Type B pancreatic cell (in vitro differentiated cells): ENCODE data around the gene KDM6A. TPM values are rescaled to one million over a fixed set of nuclear protein-coding genes. Genes with fewer than 3 reads are reported as not detected.

Experiments used
- DNase-seq: peaks from one replicate; pipeline ENCODE4 v3.0.0; 2021; ENCODE audit warnings: mixed read lengths; ENCODE audit not compliant: unreplicated experiment; ENCODE audit errors: extremely low spot score
- H3K27ac Mint-ChIP-seq: 2 replicates; pipeline ENCODE4 v1.8.0; 2021; ENCODE audit warnings: mild to moderate bottlenecking, mixed read lengths
- H3K27me3 Mint-ChIP-seq: 2 replicates; pipeline ENCODE4 v1.8.0; 2021; ENCODE audit warnings: mixed read lengths
- H3K36me3 Mint-ChIP-seq: 2 replicates; pipeline ENCODE4 v1.8.0; 2021; ENCODE audit warnings: mixed read lengths
- H3K4me1 Mint-ChIP-seq: one replicate; pipeline ENCODE4 v1.8.0; 2021; ENCODE audit warnings: mixed read lengths; ENCODE audit not compliant: unreplicated experiment
- H3K4me3 Mint-ChIP-seq: 2 replicates; pipeline ENCODE4 v1.8.0; 2021; ENCODE audit warnings: mild to moderate bottlenecking, mixed read lengths
- H3K9me3 Mint-ChIP-seq: 2 replicates; pipeline ENCODE4 v1.8.0; 2021; ENCODE audit warnings: mixed read lengths
- total RNA-seq: library from RNA; stranded (reverse); gene quantifications from 2 replicates; pipeline ENCODE4 v1.2.1, GENCODE V29; 2021; ENCODE audit warnings: low replicate concordance
- TF ChIP-seq, protein P1 (sequence below): fragments of 200-600 bp; sonication (generic); conservative IDR thresholded peaks from 2 replicates; pipeline ENCODE4 v1.5.0; 2021; ENCODE audit warnings: antibody characterized with exemption, mild to moderate bottlenecking

KDM6A gene
- total RNA-seq, 1 donor from 2014 or later, result 38.1 TPM

DNA sequence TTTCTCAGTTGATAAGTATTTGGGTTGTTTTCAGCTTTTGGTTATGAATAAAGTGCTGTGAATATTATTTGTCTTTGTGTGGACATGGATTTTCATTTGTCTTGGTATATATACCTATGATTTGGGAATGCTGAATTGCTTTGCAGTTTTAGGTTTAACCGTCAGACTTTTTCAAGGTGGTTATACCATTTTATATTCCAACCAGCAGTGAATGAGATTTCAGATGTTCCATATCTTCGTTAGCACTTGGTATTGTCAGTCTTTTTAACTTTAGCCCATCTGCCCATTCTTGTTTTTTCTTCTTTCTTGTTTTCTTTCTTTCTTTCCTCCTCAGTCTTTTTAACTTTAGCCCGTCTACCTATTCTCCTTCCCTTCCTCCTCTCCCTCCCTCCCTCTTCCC is 106.0 kb downstream of the KDM6A start:
- Mint-ChIP-seq H3K36me3 (peaks cover 14% of the 10 kb centered on the region), H3K27ac (no peak overlapping the region), H3K9me3 (peaks cover 11% of the 10 kb centered on the region), H3K4me3 (no peak overlapping the region), H3K4me1 (no peaks in the 10 kb centered on the region), H3K27me3 (no peaks in the 10 kb centered on the region)
- DNase-seq, result no peak
- TF ChIP-seq, protein P1, sequence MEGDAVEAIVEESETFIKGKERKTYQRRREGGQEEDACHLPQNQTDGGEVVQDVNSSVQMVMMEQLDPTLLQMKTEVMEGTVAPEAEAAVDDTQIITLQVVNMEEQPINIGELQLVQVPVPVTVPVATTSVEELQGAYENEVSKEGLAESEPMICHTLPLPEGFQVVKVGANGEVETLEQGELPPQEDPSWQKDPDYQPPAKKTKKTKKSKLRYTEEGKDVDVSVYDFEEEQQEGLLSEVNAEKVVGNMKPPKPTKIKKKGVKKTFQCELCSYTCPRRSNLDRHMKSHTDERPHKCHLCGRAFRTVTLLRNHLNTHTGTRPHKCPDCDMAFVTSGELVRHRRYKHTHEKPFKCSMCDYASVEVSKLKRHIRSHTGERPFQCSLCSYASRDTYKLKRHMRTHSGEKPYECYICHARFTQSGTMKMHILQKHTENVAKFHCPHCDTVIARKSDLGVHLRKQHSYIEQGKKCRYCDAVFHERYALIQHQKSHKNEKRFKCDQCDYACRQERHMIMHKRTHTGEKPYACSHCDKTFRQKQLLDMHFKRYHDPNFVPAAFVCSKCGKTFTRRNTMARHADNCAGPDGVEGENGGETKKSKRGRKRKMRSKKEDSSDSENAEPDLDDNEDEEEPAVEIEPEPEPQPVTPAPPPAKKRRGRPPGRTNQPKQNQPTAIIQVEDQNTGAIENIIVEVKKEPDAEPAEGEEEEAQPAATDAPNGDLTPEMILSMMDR, result no peak

DNA sequence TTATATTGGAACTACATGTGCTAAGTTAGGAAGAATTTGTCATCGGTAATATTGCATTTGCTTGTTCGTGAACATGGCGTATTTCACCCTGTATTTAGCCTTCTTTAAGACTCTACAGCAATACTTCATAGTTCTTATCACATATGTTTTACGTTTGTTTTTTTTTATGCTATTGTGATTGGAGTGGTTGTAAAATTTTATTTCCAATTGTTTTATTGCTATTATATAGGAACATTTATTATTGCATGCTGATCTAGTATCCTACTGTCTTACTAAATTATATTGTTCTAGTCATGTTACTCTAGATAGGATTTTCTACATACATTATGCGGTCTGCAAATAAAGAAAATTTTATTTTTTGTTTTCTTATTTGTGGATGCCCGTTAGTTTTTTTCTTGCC is 107.4 kb downstream of the KDM6A start:
- Mint-ChIP-seq H3K4me3 (no peak overlapping the region), H3K36me3 (peaks cover 3% of the 10 kb centered on the region), H3K27ac (no peak overlapping the region), H3K27me3 (no peaks in the 10 kb centered on the region), H3K9me3 (no peaks in the 10 kb centered on the region), H3K4me1 (no peaks in the 10 kb centered on the region)
- DNase-seq, result no peak
- TF ChIP-seq, protein P1, result no peak

DNA sequence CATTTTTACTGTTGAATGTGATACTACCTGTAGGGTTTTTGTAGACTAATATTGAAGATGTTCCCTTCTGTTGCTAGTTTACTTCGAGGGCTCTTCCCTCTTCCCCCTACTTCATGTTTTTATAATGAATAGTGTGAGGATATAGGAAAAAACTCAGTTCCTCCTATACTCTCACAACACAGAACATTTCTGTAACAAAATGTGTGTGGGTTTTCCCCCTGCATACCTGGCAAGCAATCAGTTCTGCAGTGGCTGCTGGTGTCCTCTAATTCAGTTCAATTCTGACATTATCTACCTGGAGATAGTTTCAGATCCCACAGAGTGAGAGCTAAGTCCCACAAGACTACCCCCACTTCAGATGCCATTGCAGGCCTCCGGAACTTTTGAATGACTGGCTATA is 107.9 kb downstream of the KDM6A start:
- no peak for DNase-seq
- H3K4me3 Mint-ChIP-seq, result no peak overlapping the region
- no peak overlapping the region for H3K27ac Mint-ChIP-seq
- TF ChIP-seq, protein P1, result no peak
- peaks cover 3% of the 10 kb centered on the region for H3K36me3 Mint-ChIP-seq
- H3K27me3 Mint-ChIP-seq, result no peaks in the 10 kb centered on the region
- no peaks in the 10 kb centered on the region for H3K9me3 Mint-ChIP-seq
- H3K4me1 Mint-ChIP-seq, result no peaks in the 10 kb centered on the region

DNA sequence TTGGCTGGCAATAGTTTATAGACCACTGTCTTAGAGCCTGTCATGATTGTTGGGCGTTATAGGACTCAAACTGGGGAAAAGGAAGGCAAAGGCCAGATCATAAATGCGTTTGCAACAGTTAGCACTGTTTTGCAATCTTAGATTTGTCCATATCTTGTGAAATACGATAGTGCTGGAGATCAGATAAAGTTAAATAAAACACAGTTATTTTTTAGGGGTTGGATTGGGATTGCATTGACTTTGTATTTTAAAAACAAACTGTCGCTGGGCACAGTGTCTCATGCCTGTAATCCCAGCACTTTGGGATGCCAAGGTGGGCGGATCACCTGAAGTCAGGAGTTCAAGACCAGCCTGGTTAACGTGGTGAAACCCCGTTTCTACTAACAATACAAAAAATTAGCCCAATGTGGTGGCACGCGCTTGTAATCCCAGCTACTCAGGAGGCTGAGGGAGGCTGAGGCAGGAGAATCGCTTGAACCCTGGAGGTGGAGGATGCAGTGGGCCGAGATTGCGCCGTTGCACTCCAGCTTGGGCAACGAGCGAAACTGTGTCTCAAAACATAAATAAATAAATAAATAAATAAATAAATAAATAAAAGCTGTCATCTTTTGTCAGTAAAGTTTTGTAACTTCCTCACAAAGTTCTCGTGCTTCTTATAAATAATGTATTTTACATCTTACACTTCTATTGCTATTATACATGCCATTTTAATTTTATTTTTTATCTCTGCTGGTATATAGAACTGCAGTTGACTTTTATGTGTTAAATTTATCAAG is 117.2 kb downstream of the KDM6A start:
- no peaks in the 10 kb centered on the region for H3K4me1 Mint-ChIP-seq
- H3K27me3 Mint-ChIP-seq, result no peaks in the 10 kb centered on the region
- H3K9me3 Mint-ChIP-seq, result peaks cover 6% of the 10 kb centered on the region
- TF ChIP-seq, protein P1, result no peak
- no peak overlapping the region for H3K4me3 Mint-ChIP-seq
- H3K36me3 Mint-ChIP-seq, result peaks cover 33% of the 10 kb centered on the region
- no peak for DNase-seq
- H3K27ac Mint-ChIP-seq, result no peak overlapping the region

DNA sequence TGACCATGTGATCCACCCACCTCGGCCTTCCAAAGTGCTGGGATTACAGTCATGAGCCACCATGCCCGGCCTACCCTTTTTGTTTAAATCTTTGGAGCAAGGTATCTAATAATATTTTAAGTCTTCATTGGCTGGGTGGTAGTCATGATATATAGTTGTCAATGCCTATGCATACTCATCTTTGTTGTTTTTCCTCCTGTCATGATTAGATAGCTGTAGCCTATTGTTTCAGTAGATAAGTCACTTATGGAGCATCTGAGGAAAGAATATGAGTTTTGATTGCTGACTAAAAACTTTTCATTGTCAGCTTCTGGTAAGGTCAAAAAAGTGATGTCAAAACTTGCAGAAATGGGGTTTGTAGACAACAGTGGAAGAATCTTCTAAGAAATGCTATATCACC is 119.8 kb downstream of the KDM6A start:
- TF ChIP-seq, protein P1, result no peak

More for the DNA sequence above, 119.8 kb downstream of the KDM6A start:
- no peak overlapping the region for H3K4me3 Mint-ChIP-seq
- DNase-seq, result no peak
- peaks cover 6% of the 10 kb centered on the region for H3K9me3 Mint-ChIP-seq
- no peak overlapping the region for H3K27ac Mint-ChIP-seq
- peaks cover 32% of the 10 kb centered on the region for H3K36me3 Mint-ChIP-seq
- H3K4me1 Mint-ChIP-seq, result no peaks in the 10 kb centered on the region
- no peaks in the 10 kb centered on the region for H3K27me3 Mint-ChIP-seq
